ENCODE measurements around the gene POLDIP2. TPM values are rescaled to one million over a fixed set of nuclear protein-coding genes. Genes with fewer than 3 reads are reported as not detected.

The POLDIP2 gene
- polyA plus RNA-seq, 6 donors from 2014 or later, result 80.1 to 159 (median 84.3) TPM

DNA sequence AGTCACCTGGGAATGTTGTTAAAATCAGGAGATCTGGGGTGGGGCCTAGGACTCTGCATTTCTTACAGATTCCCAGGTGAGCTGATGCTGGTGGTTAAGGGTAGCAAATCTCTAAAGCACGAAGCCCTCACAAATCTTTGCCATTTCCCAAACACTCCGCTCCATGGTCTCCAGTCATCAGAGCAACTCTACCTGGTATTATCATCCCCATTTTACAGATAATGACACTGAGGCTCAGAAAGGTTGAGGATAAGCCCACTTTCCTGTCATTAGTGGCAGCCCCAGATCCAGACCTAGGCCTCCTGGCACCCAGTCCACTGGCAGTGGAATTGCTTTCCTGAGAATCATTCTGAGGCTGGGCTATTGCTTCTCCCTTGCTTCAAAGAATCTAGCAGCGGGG is 39.9 kb upstream of the POLDIP2 start:
- Mint-ChIP-seq H3K27me3 (no peaks in the 10 kb centered on the region), H3K4me1 (peaks cover 0 to 5% (median 3%) of the 10 kb centered on the region in 3 donors)

DNA sequence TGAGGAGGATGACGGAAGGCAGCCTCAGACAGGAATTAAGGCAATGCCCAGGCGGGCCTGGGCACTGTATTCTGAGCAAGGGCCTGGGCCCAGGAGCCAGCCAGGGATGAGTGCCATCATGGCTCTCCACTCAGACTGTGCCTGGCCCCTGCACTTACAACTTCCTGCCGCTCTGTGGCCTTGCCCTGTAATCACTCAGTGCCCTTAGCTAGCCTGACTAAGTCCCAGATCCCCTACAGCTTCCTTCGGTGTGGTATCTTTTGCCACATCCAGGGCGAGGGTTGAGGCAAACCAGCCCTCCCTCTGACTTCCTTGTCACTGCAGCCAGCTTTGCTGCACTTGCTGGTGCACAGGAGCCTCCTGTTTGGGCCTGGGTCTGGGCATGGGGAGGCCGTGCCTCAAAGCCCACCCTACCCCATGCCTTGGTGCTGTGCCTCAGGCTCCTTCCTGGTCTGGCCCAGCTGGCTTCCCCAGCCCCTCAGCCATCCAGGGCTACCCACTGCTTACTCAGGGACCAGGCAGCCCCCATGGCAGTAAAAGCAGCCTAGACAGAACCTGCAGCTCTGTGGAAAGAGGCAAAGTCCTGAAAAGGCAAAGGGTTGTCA is 39.4 kb upstream of the POLDIP2 start:
- H3K36me3 Mint-ChIP-seq, result peaks cover 0 to 8% of the 10 kb centered on the region in 2 donors
- DNase-seq, result no peak
- H3K4me3 Mint-ChIP-seq, result no peak overlapping the region
- no peak for ATAC-seq (ENCODE audit: low read depth in 2 of 2)
- H3K4me1 Mint-ChIP-seq, result peaks cover 0 to 5% (median 3%) of the 10 kb centered on the region in 3 donors
- H3K27me3 Mint-ChIP-seq, result no peaks in the 10 kb centered on the region
- no peak overlapping the region for H3K27ac Mint-ChIP-seq
- H3K9me3 Mint-ChIP-seq, result no peaks in the 10 kb centered on the region

More for the DNA sequence above, 39.9 kb upstream of the POLDIP2 start:
- no peak overlapping the region for H3K27ac Mint-ChIP-seq
- DNase-seq (no peak), ATAC-seq (ENCODE audit: low read depth in 2 of 2) (no peak)
- peaks cover 0 to 8% of the 10 kb centered on the region in 2 donors for H3K36me3 Mint-ChIP-seq
- H3K9me3 Mint-ChIP-seq, result no peaks in the 10 kb centered on the region
- H3K4me3 Mint-ChIP-seq, result no peak overlapping the region

DNA sequence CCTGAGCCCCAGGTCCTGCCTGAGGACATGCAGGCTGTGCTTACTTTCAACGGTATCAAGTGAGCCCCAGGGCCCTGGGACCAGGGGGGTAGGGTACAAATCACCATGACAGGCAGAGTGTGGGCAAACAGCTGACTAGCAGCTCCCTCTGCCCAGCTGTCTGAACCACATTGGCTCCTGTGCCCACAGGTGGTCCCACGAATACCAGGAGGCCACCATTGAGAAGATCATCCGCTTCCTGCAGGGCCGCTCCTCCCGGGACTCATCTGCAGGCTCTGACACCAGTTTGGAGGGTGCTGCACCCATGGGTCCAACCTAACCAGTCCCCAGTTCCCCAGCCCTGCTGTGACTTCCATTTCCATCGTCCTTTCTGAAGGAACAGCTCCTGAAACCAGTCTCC is 38.6 kb upstream of the POLDIP2 start:
- Mint-ChIP-seq H3K9me3 (no peaks in the 10 kb centered on the region), H3K27me3 (no peaks in the 10 kb centered on the region), H3K36me3 (peaks cover 0 to 15% of the 10 kb centered on the region in 2 donors), H3K27ac (peak overlapping the region in 1 of 6 donors; percentile 54), H3K4me3 (no peak overlapping the region), H3K4me1 (peaks cover 0 to 5% (median 3%) of the 10 kb centered on the region in 3 donors)
- DNase-seq, result no peak
- no peak for ATAC-seq (ENCODE audit: low read depth in 2 of 2)

GRCh38 chr17:28395426-28395825 is 38.1 kb upstream of the POLDIP2 start:
- H3K27me3 Mint-ChIP-seq, result no peaks in the 10 kb centered on the region
- no peaks in the 10 kb centered on the region for H3K9me3 Mint-ChIP-seq
- H3K27ac Mint-ChIP-seq, result no peak overlapping the region
- peaks cover 0 to 5% (median 3%) of the 10 kb centered on the region in 3 donors for H3K4me1 Mint-ChIP-seq
- H3K36me3 Mint-ChIP-seq, result peaks cover 3 to 21% of the 10 kb centered on the region in 2 donors
- ATAC-seq (ENCODE audit: low read depth in 2 of 2) (no peak), DNase-seq (no peak)
- H3K4me3 Mint-ChIP-seq, result no peak overlapping the region

DNA sequence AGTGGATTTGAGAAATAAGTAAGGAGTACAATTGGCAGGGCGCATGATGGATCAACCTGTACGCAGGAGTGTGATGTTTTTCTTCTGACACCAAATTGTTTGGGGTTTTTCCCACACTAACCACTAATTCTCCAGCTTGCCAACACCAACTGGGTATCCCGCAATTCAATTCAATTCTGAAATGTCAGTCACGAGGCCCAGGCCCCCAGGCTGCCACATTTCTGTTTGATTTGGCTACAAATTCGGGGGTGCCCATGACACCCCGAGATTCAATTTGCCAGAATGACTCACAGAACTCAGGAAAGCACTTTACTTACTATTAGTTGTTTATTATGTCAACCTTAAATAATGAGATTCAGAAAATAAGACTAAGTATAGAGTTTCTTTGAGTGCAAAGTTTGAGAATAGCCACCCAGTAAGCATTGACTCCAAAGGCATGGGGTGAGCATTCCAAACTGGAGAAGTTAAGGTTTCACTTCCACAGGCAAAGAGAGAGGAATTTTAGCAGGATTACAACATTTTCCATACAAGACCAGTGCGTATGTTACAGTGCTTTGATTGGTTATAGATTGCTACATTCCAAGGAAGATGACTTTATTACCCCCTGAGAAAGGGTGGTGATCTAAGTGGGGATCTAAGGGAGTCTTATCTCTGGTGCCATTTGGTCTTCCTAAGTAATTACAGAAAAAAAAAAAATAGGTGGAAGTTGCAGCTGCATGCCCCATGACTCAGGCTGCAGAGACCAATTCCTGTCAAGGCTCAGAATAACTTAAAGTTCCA is 37.2 kb upstream of the POLDIP2 start:
- Mint-ChIP-seq H3K27me3 (no peaks in the 10 kb centered on the region), H3K4me3 (no peak overlapping the region), H3K36me3 (peaks cover 5 to 30% of the 10 kb centered on the region in 2 donors), H3K4me1 (peaks cover 0 to 5% (median 3%) of the 10 kb centered on the region in 3 donors), H3K9me3 (no peaks in the 10 kb centered on the region), H3K27ac (peak overlapping the region in 2 of 6 donors; percentile 7 to 21)
- DNase-seq (no peak), ATAC-seq (ENCODE audit: low read depth in 2 of 2) (no peak)

GRCh38 chr17:28392491-28392890 is 35.2 kb upstream of the POLDIP2 start:
- Mint-ChIP-seq H3K36me3 (peaks cover 5 to 42% of the 10 kb centered on the region in 2 donors), H3K4me3 (no peak overlapping the region), H3K4me1 (peaks cover 0 to 3% (median 0%) of the 10 kb centered on the region in 3 donors), H3K27me3 (peaks cover 0 to 3% (median 0%) of the 10 kb centered on the region in 3 donors), H3K27ac (no peak overlapping the region), H3K9me3 (no peaks in the 10 kb centered on the region)
- ATAC-seq (ENCODE audit: low read depth in 2 of 2) (no peak), DNase-seq (no peak)

DNA sequence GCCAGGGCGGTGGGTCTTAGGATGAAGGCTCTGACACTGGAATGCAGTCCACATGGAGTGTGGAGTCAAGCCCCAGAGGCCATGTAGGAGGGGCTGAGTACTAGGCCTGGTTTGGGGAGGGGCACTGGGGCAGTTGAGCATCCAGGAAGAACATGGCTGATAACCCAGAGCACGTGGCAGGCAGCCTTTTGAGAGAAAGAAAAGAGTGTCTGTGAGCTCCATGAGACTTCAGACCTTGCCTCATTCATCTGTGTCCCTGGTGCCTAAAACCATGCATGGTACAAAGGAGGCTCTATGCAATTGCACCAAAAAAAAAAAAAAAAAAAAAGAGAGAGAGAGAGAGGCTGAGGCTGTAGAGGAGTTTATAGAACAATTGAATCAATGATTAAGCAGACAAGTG is 34.1 kb upstream of the POLDIP2 start:
- ATAC-seq (ENCODE audit: low read depth in 2 of 2) (no peak), DNase-seq (no peak)
- peak overlapping the region in 1 of 6 donors; percentile 19 for H3K27ac Mint-ChIP-seq
- H3K4me3 Mint-ChIP-seq, result no peak overlapping the region
- H3K4me1 Mint-ChIP-seq, result peaks cover 0 to 4% (median 0%) of the 10 kb centered on the region in 3 donors
- no peaks in the 10 kb centered on the region for H3K9me3 Mint-ChIP-seq
- H3K27me3 Mint-ChIP-seq, result peaks cover 0 to 5% (median 0%) of the 10 kb centered on the region in 3 donors
- peaks cover 5 to 45% of the 10 kb centered on the region in 2 donors for H3K36me3 Mint-ChIP-seq

- peaks cover 0 to 4% (median 0%) of the 10 kb centered on the region in 3 donors for H3K4me1 Mint-ChIP-seq
- H3K27me3 Mint-ChIP-seq, result peaks cover 0 to 5% (median 0%) of the 10 kb centered on the region in 3 donors
- peaks cover 5 to 45% of the 10 kb centered on the region in 2 donors for H3K36me3 Mint-ChIP-seq
- no peaks in the 10 kb centered on the region for H3K9me3 Mint-ChIP-seq
- ATAC-seq (ENCODE audit: low read depth in 2 of 2) (no peak), DNase-seq (no peak)
- H3K4me3 Mint-ChIP-seq, result no peak overlapping the region
- H3K27ac Mint-ChIP-seq, result peak overlapping the region in 1 of 6 donors; percentile 19
Observed at GRCh38 chr17:28390984-28391383, 33.7 kb upstream of the POLDIP2 start.

DNA sequence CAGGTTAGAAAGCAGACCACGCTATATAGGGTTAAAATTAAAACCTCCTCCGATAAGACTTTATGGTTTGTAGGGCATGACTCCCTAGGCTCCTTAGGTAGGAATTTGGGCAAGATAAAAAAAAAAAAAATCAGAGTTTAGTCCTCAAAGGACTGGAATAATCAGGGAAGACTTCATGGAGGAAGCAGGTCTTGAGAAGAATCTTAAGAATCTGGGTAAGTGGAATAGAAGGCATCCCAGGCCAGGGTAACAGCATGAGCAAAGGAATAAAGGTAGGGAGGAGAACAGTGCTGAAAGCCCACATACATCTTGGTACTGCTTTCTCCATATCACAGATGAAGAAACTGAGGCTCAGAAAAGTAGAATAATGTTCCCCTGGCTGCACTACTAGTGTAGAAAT is 33.2 kb upstream of the POLDIP2 start:
- H3K36me3 Mint-ChIP-seq, result peaks cover 5 to 45% of the 10 kb centered on the region in 2 donors
- H3K4me3 Mint-ChIP-seq, result no peak overlapping the region
- H3K27ac Mint-ChIP-seq, result peak overlapping the region in 1 of 6 donors; percentile 53
- ATAC-seq (ENCODE audit: low read depth in 2 of 2) (no peak), DNase-seq (no peak)
- H3K9me3 Mint-ChIP-seq, result no peaks in the 10 kb centered on the region
- peaks cover 0 to 5% (median 3%) of the 10 kb centered on the region in 3 donors for H3K27me3 Mint-ChIP-seq
- peaks cover under 1 to 5% (median under 1%) of the 10 kb centered on the region in 3 donors for H3K4me1 Mint-ChIP-seq

- peaks cover 0 to 9% (median 6%) of the 10 kb centered on the region in 3 donors for H3K27me3 Mint-ChIP-seq
- peaks cover 5 to 45% of the 10 kb centered on the region in 2 donors for H3K36me3 Mint-ChIP-seq
- no peak overlapping the region for H3K27ac Mint-ChIP-seq
- H3K9me3 Mint-ChIP-seq, result no peaks in the 10 kb centered on the region
- H3K4me1 Mint-ChIP-seq, result peaks cover 4 to 9% (median 4%) of the 10 kb centered on the region in 3 donors
- no peak overlapping the region for H3K4me3 Mint-ChIP-seq
- no peak for ATAC-seq (ENCODE audit: low read depth in 2 of 2)
- no peak for DNase-seq
Observed at GRCh38 chr17:28390141-28390540, 32.8 kb upstream of the POLDIP2 start.

DNA sequence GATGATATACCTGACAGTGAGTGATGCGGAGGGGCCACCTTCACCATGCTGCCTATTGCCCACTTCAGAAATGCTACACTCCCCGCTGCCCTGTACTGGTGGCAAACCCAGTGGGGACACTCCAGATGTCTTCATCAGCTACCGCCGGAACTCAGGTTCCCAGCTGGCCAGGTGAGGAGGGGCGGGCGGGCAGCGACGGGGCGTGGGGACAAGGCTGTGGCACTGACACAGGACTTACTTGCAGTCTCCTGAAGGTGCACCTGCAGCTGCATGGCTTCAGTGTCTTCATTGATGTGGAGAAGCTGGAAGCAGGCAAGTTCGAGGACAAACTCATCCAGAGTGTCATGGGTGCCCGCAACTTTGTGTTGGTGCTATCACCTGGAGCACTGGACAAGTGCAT is 30.8 kb upstream of the POLDIP2 start:
- H3K9me3 Mint-ChIP-seq, result no peaks in the 10 kb centered on the region
- peaks cover 10 to 30% (median 12%) of the 10 kb centered on the region in 3 donors for H3K27me3 Mint-ChIP-seq
- no peak for ATAC-seq (ENCODE audit: low read depth in 2 of 2)
- no peak overlapping the region for H3K27ac Mint-ChIP-seq
- DNase-seq, result no peak
- H3K4me1 Mint-ChIP-seq, result peaks cover 16 to 27% (median 21%) of the 10 kb centered on the region in 3 donors
- H3K4me3 Mint-ChIP-seq, result no peak overlapping the region
- H3K36me3 Mint-ChIP-seq, result peaks cover 5 to 44% of the 10 kb centered on the region in 2 donors

DNA sequence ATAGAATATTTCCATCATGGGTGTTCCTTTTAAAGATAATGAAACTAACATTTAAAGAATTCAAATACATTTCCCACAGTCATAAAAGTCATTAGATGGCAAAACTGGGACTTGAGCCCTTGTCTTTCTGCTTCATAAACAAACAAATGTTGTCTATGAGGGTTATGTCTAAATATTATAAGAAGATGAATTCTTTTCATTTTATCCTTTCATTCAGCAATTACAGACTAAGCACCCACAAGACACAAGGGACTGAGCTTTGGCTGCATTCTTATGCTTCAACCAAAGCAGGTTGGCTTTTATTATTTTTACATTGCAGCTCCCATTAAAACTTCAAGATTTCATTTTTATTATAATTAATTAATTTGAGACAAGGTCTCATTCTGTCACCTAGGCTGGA is 29.1 kb upstream of the POLDIP2 start:
- no peaks in the 10 kb centered on the region for H3K9me3 Mint-ChIP-seq
- ATAC-seq (ENCODE audit: low read depth in 2 of 2) (no peak), DNase-seq (no peak)
- peak overlapping the region in 2 of 8 donors; percentile 81 to 86 for H3K4me3 Mint-ChIP-seq
- H3K4me1 Mint-ChIP-seq, result peaks cover 26 to 38% (median 30%) of the 10 kb centered on the region in 3 donors
- H3K36me3 Mint-ChIP-seq, result peaks cover 5 to 41% of the 10 kb centered on the region in 2 donors
- peaks cover 16 to 47% (median 27%) of the 10 kb centered on the region in 3 donors for H3K27me3 Mint-ChIP-seq
- no peak overlapping the region for H3K27ac Mint-ChIP-seq

GRCh38 chr17:28385406-28385805 is 28.1 kb upstream of the POLDIP2 start:
- no peak for DNase-seq
- peaks cover 2 to 35% of the 10 kb centered on the region in 2 donors for H3K36me3 Mint-ChIP-seq
- H3K27me3 Mint-ChIP-seq, result peaks cover 20 to 57% (median 28%) of the 10 kb centered on the region in 3 donors
- H3K27ac Mint-ChIP-seq, result no peak overlapping the region
- ATAC-seq (ENCODE audit: low read depth in 2 of 2), result no peak
- no peaks in the 10 kb centered on the region for H3K9me3 Mint-ChIP-seq
- H3K4me3 Mint-ChIP-seq, result peak overlapping the region; percentile 79 to 93 (median 87)
- H3K4me1 Mint-ChIP-seq, result peaks cover 33 to 40% (median 39%) of the 10 kb centered on the region in 3 donors

All from naive B cell (primary cell).